ENCODE measurements around the gene EIF5B. TPM values are rescaled to one million over a fixed set of nuclear protein-coding genes. Genes with fewer than 3 reads are reported as not detected.

The EIF5B gene
- total RNA-seq, 4 donors from 2014 or later = 28.8 to 47.4 (median 42.3) TPM

- WGBS, 2 donors = 91 to 94% methylated on average over 6 of the region's 6 CpGs
Observed at GRCh38 chr2:99406137-99406536, 68.9 kb downstream of the EIF5B start.

GRCh38 chr2:99410276-99410675 lies 73.1 kb downstream of the EIF5B start:
- H3K9me3 ChIP-seq = no peaks in the 10 kb centered on the region
- 94 to 100% methylated on average over 4 of the region's 4 CpGs for WGBS, 2 donors
- TF ChIP-seq CTCF (IDR thresholded peaks at IDR 0.05) (no peak), EP300 (IDR thresholded peaks at IDR 0.05) (no peak), POLR2A (IDR thresholded peaks at IDR 0.05) (no peak)
- no peaks in the 10 kb centered on the region for H3K27me3 ChIP-seq
- H3K4me3 ChIP-seq = no peak overlapping the region
- H3K36me3 ChIP-seq = peaks cover 0 to 94% (median 0%) of the 10 kb centered on the region in 3 donors
- no peak for DNase-seq (ENCODE audit: low spot score in 2 of 2)
- H3K27ac ChIP-seq = no peak overlapping the region
- H3K4me1 ChIP-seq = no peaks in the 10 kb centered on the region

More at GRCh38 chr2:99406137-99406536, 68.9 kb downstream of the EIF5B start:
- Histone ChIP-seq H3K36me3 (peaks cover 0 to 94% (median 0%) of the 10 kb centered on the region in 3 donors), H3K27ac (no peak overlapping the region), H3K27me3 (no peaks in the 10 kb centered on the region), H3K4me1 (no peaks in the 10 kb centered on the region), H3K9me3 (no peaks in the 10 kb centered on the region), H3K4me3 (no peak overlapping the region)
- no peak for TF ChIP-seq POLR2A (IDR thresholded peaks at IDR 0.05)
- DNase-seq (ENCODE audit: low spot score in 2 of 2) = no peak

- Histone ChIP-seq H3K36me3 (peaks cover 0 to 97% (median 0%) of the 10 kb centered on the region in 3 donors), H3K27me3 (no peaks in the 10 kb centered on the region), H3K4me1 (no peaks in the 10 kb centered on the region), H3K27ac (no peak overlapping the region), H3K4me3 (no peak overlapping the region), H3K9me3 (no peaks in the 10 kb centered on the region)
- DNase-seq (ENCODE audit: low spot score in 2 of 2) = no peak
- 89 to 91% methylated on average over 1 of the region's 1 CpG for WGBS, 2 donors
- TF ChIP-seq CTCF (IDR thresholded peaks at IDR 0.05) (no peak), EP300 (IDR thresholded peaks at IDR 0.05) (no peak), POLR2A (IDR thresholded peaks at IDR 0.05) (no peak)
Observed at GRCh38 chr2:99414566-99414965, 77.4 kb downstream of the EIF5B start.

GRCh38 chr2:99417396-99417795 lies 80.2 kb downstream of the EIF5B start:
- WGBS, 2 donors = 95 to 100% methylated on average over 3 of the region's 3 CpGs
- H3K27ac ChIP-seq = no peak overlapping the region
- H3K4me3 ChIP-seq = no peak overlapping the region
- TF ChIP-seq EP300 (IDR thresholded peaks at IDR 0.05) = no peak
- no peak for TF ChIP-seq CTCF (IDR thresholded peaks at IDR 0.05)
- no peak for TF ChIP-seq POLR2A (IDR thresholded peaks at IDR 0.05)
- no peaks in the 10 kb centered on the region for H3K27me3 ChIP-seq
- H3K9me3 ChIP-seq = no peaks in the 10 kb centered on the region
- peaks cover 0 to 96% (median 5%) of the 10 kb centered on the region in 3 donors for H3K36me3 ChIP-seq
- H3K4me1 ChIP-seq = peaks cover 0 to under 1% (median 0%) of the 10 kb centered on the region in 4 donors
- DNase-seq (ENCODE audit: low spot score in 2 of 2) = no peak

- peaks cover 0 to 15% (median 3%) of the 10 kb centered on the region in 4 donors for H3K4me1 ChIP-seq
- H3K27me3 ChIP-seq = no peaks in the 10 kb centered on the region
- 79 to 94% methylated on average over 1 of the region's 1 CpG for WGBS, 2 donors
- no peak for DNase-seq (ENCODE audit: low spot score in 2 of 2)
- H3K27ac ChIP-seq = no peak overlapping the region
- peaks cover 0 to 90% (median 5%) of the 10 kb centered on the region in 3 donors for H3K36me3 ChIP-seq
- TF ChIP-seq POLR2A (IDR thresholded peaks at IDR 0.05) = no peak
- no peak for TF ChIP-seq CTCF (IDR thresholded peaks at IDR 0.05)
- no peak for TF ChIP-seq EP300 (IDR thresholded peaks at IDR 0.05)
- no peak overlapping the region for H3K4me3 ChIP-seq
- no peaks in the 10 kb centered on the region for H3K9me3 ChIP-seq
Observed at GRCh38 chr2:99420031-99420430, 82.8 kb downstream of the EIF5B start.

Data from tibial nerve (tissue), 4 donors.